K562 (cell line): ENCODE results near the gene PIP4K2A. TPM values are rescaled to one million over a fixed set of nuclear protein-coding genes. Genes with fewer than 3 reads are reported as not detected.

Experiments
- ATAC-seq: fragments of 200-7000 bp; cut with Tn5 transposase; 3 replicates; pipeline ENCODE4 v1.9.1; 2020; ENCODE audit warnings: moderate library complexity
- BruUV-seq: library from RNA; stranded (reverse); fragments of 400-500 nt; replicated peaks from 2 replicates; lab custom pipeline; 2021; lab: Mats Ljungman, UMichigan
- CTCF ChIA-PET: fragments of 300-600 bp; formaldehyde crosslinking; extraction: SDS; loops from one replicate; lab custom pipeline; 2021; ENCODE audit warnings: low intra/inter-chr PET ratio; lab: Yijun Ruan, JAX
- POLR2A ChIA-PET: fragments of 300-600, 350-650 bp; sonication (Branson Sonifier 250); formaldehyde crosslinking; extraction: SDS; loops from one replicate; lab custom pipeline; 2021; ENCODE audit warnings: antibody characterized with exemption, inconsistent platforms; lab: Yijun Ruan, JAX
- DNase-seq, 4 experiments: peaks; one replicate each; pipeline versions ENCODE4 v3.0.0 to v3.0.0-alpha.2; 2011 to 2018; ENCODE audit warnings: low spot score in 3 of 4, mixed read lengths in 3 of 4; ENCODE audit errors: extremely low read depth in 1 of 4
- FAIRE-seq: peaks from 2 replicates; lab custom pipeline; 2011; peaks lifted over from hg19 to GRCh38; lab: Jason Lieb, UNC
- H2AFZ ChIP-seq: 2 replicates; pipeline ENCODE4 v1.6.0; 2011; ENCODE audit warnings: low read depth, low read length, control low read depth, inconsistent platforms
- H3K27ac ChIP-seq: fragments of 200-600 bp; 3 replicates; pipeline ENCODE4 v1.8.0; 2011; ENCODE audit warnings: low read depth, mild to moderate bottlenecking, control low read depth, inconsistent platforms, low read length, moderate library complexity, mixed read lengths; ENCODE audit errors: extremely low read depth
- H3K27me3 ChIP-seq, 2 experiments: fragments of 300-600 bp in 1 of 2; 2 replicates in 1 of 2; 3 replicates in 1 of 2; pipeline versions ENCODE4 v1.6.0 to v1.8.0; 2011; ENCODE audit warnings: inconsistent platforms in 2 of 2, low read length in 2 of 2, mild to moderate bottlenecking in 1 of 2, mixed read lengths in 1 of 2, moderate library complexity in 1 of 2; ENCODE audit not compliant: control insufficient read depth in 2 of 2, insufficient read depth in 2 of 2
- H3K36me3 ChIP-seq: fragments of 300-600 bp; 3 replicates; pipeline ENCODE4 v1.8.0; 2011; ENCODE audit warnings: mild to moderate bottlenecking, low read length, inconsistent platforms; ENCODE audit not compliant: control insufficient read depth, insufficient read depth
- H3K4me1 ChIP-seq, 2 experiments: fragments of 200-600 bp in 1 of 2; replicated peaks in 1 of 2; 2 replicates in 1 of 2; 3 replicates in 1 of 2; pipeline versions ENCODE4 v1.5.1 to v1.8.0; 2011; ENCODE audit warnings: inconsistent platforms in 2 of 2, low read length in 2 of 2, mild to moderate bottlenecking in 1 of 2, mixed read lengths in 1 of 2, moderate library complexity in 1 of 2; ENCODE audit not compliant: control insufficient read depth in 2 of 2, insufficient read depth in 2 of 2
- H3K4me2 ChIP-seq: 2 replicates; pipeline ENCODE4 v1.6.1; 2011; ENCODE audit warnings: low read length, control low read depth, inconsistent platforms, mixed read lengths; ENCODE audit not compliant: insufficient read depth
- H3K4me3 ChIP-seq: fragments of 200-600 bp; sonication (generic), shearing (Covaris generic); 2 replicates; pipeline ENCODE4 v1.5.1; 2016; ENCODE audit warnings: control low read depth, inconsistent platforms
- H3K79me2 ChIP-seq: fragments of 200-600 bp; 3 replicates; pipeline ENCODE4 v1.8.0; 2011; ENCODE audit warnings: low read length, inconsistent platforms; ENCODE audit not compliant: control insufficient read depth, insufficient read depth
- H3K9ac ChIP-seq, 2 experiments: 2 replicates each; pipeline versions ENCODE4 v1.6.0 to v1.6.1; 2011; ENCODE audit warnings: low read depth in 2 of 2, low read length in 2 of 2, control low read depth in 1 of 2, inconsistent platforms in 1 of 2, mild to moderate bottlenecking in 1 of 2, mixed read lengths in 1 of 2; ENCODE audit not compliant: insufficient read depth in 1 of 2
- H3K9me1 ChIP-seq: one replicate; pipeline ENCODE4 v1.6.0; 2011; ENCODE audit warnings: inconsistent platforms, mild to moderate bottlenecking, low read length, moderate library complexity; ENCODE audit not compliant: control insufficient read depth, insufficient read depth
- H3K9me3 ChIP-seq: replicated peaks from 2 replicates; pipeline ENCODE4 v1.5.1; 2011; ENCODE audit warnings: low read depth, low read length, inconsistent platforms; ENCODE audit not compliant: control insufficient read depth, insufficient read depth
- H4K20me1 ChIP-seq: replicated peaks from 2 replicates; pipeline ENCODE4 v1.6.1; 2011; ENCODE audit warnings: low read length, inconsistent platforms, mixed read lengths; ENCODE audit not compliant: control insufficient read depth, insufficient read depth
- DMBX1 ChIP-seq: fragments of 250-450 bp; sonication (Bioruptor Pico); IDR thresholded peaks from 2 replicates; pipeline ENCODE4 v1.8.0; 2022; ENCODE audit warnings: inconsistent platforms, mild to moderate bottlenecking, moderate library complexity, borderline replicate concordance
- MCM5 ChIP-seq: fragments of 450-650 bp; IDR thresholded peaks from 2 replicates; pipeline ENCODE4 v1.6.1; 2016; ENCODE audit warnings: low read depth
- NFE2L1 ChIP-seq: fragments of 450-650 bp; IDR thresholded peaks from 2 replicates; pipeline ENCODE4 v1.6.1; 2016; ENCODE audit warnings: missing genetic modification characterization, low read depth, mild to moderate bottlenecking, missing compliant biosample characterization, moderate library complexity, borderline replicate concordance
- SAFB2 ChIP-seq: fragments of 200-400 bp; formaldehyde crosslinking; IDR thresholded peaks from 2 replicates; pipeline ENCODE4 v1.6.1; 2018; ENCODE audit warnings: borderline replicate concordance, low read length, low read depth, moderate library complexity; ENCODE audit not compliant: severe bottlenecking
- SMARCB1 ChIP-seq: IDR thresholded peaks from 2 replicates; pipeline ENCODE4 v1.6.1; 2011; ENCODE audit warnings: improper control_type of control experiment, low read depth; ENCODE audit not compliant: insufficient read length
- XRCC3 ChIP-seq: fragments of 450-650 bp; IDR thresholded peaks from 2 replicates; pipeline ENCODE4 v1.6.1; 2017; ENCODE audit warnings: mild to moderate bottlenecking, moderate library complexity
- WGBS: fragments of 100-300 bp; shearing (Covaris generic); methylation state at CpG from one replicate; pipeline ENCODE4 v1.1.6; 2016; ENCODE audit warnings: low coverage, mixed read lengths; ENCODE audit not compliant: insufficient coverage; ENCODE audit errors: missing lambda C conversion rate; 5-methylcytosine and 5-hydroxymethylcytosine counted together
- in situ Hi-C: fragments of 300-500 bp; cut with MboI; formaldehyde crosslinking; loops from 4 replicates; pipeline ENCODE4 v1.15.0; 2018; ENCODE audit warnings: inconsistent platforms, mixed read lengths
- intact Hi-C: fragments of 100-400 bp; cut with micrococcal nuclease; formaldehyde crosslinking; loops from 2 replicates; pipeline ENCODE4 v1.14.2; 2022
- polyA plus RNA-seq, 8 experiments: library from polyadenylated mRNA; depleted of rRNA in 4 of 8; stranded (reverse) in 5 of 8; unstranded in 3 of 8; fragments of >200 nt; fragmentation: Nextera tagmentation in 2 of 8; fragmentation: Illumina TruSeq in 1 of 8; extraction: Ambion mirVana in 2 of 8; extraction: Trizol in 1 of 8; gene quantifications; 2 replicates each; pipeline versions ENCODE4 v1.2.1 to v1.2.3, GENCODE V29; 2011 to 2014; ENCODE audit warnings: inconsistent platforms in 1 of 8, missing spikeins in 1 of 8
- total RNA-seq, 7 experiments: library from RNA; depleted of rRNA in 6 of 7; stranded (reverse); fragments of >200 nt in 6 of 7; fragmentation: Illumina TruSeq in 2 of 7; extraction: Trizol in 2 of 7; gene quantifications; 2 replicates each; pipeline versions ENCODE4 v1.2.1 to v1.2.3, GENCODE V29; 2011 to 2021; ENCODE audit warnings: low replicate concordance in 1 of 7
- TF ChIP-seq, protein P1 (sequence below): fragments of 450-650 bp; IDR thresholded peaks from one replicate; pipeline ENCODE4 v1.6.1; 2018; ENCODE audit warnings: mild to moderate bottlenecking, moderate library complexity; ENCODE audit not compliant: partially characterized antibody
- TF ChIP-seq, protein P2 (sequence below): fragments of 250-450 bp; sonication (Bioruptor Pico); IDR thresholded peaks from 2 replicates; pipeline ENCODE4 v1.4.0; 2020
- TF ChIP-seq, protein P3 (sequence below): fragments of 200-400 bp; formaldehyde crosslinking; IDR thresholded peaks from 2 replicates; pipeline ENCODE4 v1.6.1; 2017; ENCODE audit warnings: mild to moderate bottlenecking, low read depth, low read length, moderate library complexity

Gene PIP4K2A
- total and polyA plus RNA-seq, 9 of the 15 experiments (the other 6 are each of a cell fraction or from before 2014, with no cell fraction given) = 35.6 to 117 (median 71.9) TPM

DNA sequence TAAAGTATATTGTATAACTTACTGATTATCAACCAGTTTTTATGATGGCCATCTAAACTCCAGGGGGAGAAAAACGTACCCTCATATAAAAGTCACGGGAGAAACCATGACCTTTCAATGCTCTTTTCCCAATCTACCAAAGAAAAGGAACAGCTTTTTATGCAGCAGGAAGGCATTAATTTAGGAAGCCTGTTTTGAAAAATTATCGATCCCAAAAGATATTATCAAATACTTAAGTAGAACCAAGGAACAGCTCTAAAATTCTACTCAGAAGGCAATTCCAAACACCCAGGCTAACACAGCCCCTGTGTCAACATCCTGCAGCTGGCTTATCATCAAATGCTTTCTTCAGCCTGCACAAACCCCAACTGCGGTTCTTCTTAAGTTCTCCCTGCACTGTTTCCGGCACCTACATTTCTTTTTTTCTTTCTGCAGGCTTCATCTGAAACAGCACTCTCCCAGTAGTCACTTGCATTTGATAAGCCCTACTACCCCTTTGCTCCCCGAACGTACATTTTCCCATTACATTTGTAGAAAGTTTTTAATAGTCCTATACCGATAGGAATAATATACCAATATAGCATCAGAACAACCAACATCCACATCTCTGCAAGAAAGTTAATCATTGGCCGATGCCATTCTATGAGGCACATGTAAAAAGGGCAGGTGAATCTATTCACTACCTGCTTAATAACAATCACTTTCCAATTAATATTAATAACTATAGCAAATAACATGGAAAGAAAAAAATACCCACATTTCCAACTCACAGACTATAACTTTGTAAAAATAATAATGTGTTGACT lies 47.9 kb downstream of the PIP4K2A start (continued):
- TF ChIP-seq, protein P1, sequence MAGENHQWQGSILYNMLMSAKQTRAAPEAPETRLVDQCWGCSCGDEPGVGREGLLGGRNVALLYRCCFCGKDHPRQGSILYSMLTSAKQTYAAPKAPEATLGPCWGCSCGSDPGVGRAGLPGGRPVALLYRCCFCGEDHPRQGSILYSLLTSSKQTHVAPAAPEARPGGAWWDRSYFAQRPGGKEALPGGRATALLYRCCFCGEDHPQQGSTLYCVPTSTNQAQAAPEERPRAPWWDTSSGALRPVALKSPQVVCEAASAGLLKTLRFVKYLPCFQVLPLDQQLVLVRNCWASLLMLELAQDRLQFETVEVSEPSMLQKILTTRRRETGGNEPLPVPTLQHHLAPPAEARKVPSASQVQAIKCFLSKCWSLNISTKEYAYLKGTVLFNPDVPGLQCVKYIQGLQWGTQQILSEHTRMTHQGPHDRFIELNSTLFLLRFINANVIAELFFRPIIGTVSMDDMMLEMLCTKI = no peak
- TF ChIP-seq, all 486 proteins: peak for 57

DNA sequence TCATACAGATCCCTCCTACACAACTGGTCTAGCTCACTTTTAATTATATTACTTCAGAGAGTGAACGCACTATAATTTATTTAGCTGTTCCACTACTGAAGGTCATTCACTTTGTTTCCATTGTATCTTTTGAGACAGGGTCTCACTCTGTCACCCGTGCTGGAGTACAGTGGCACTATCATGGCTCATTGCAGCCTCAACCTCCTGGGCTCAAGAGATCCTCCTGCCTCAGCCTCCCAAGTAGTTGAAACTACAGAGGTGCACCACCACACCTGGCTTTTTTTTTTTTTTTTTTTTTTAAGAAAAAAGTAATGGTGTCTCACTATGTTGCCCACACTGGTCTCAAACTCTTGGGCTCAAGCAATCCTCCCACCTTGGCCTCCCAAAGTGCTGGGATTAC lies 49.0 kb downstream of the PIP4K2A start:
- BruUV-seq = no TSS peak
- intact Hi-C loops (loop anchor here (5.0 kb wide), 1 partner anchor 38 kb away; no protein-coding TSS in a partner anchor), in situ Hi-C loops (no loop called here)
- no peak for ATAC-seq
- ChIA-PET POLR2A (no interaction called here), CTCF (no interaction called here)
- no peak for DNase-seq
- Histone ChIP-seq H3K4me3 (no peak overlapping the region), H3K27me3 (no peaks in the 10 kb centered on the region), H3K9me1 (no peaks in the 10 kb centered on the region), H3K9me3 (no peaks in the 10 kb centered on the region), H3K9ac (no peak overlapping the region), H3K79me2 (peaks cover 97% of the 10 kb centered on the region), H3K4me2 (no peak overlapping the region), H3K4me1 (peaks cover 20 to 58% of the 10 kb centered on the region in 2 experiments), H2AFZ (no peak overlapping the region), H3K27ac (0 out of 3 replicates have a peak overlapping the region, but pooled peaks have one; percentile 12), H4K20me1 (peaks cover 4% of the 10 kb centered on the region; the same call in 1 of the 2 replicates), H3K36me3 (peaks cover 4% of the 10 kb centered on the region; the same call in 1 of the 3 replicates)
- WGBS = 100% methylated on average over 2 of the region's 2 CpGs
- FAIRE-seq = no peak
- no peak for TF ChIP-seq XRCC3
- no peak for TF ChIP-seq SAFB2
- no peak for TF ChIP-seq DMBX1
- TF ChIP-seq NFE2L1 (tag) = no peak
- TF ChIP-seq, protein P2, sequence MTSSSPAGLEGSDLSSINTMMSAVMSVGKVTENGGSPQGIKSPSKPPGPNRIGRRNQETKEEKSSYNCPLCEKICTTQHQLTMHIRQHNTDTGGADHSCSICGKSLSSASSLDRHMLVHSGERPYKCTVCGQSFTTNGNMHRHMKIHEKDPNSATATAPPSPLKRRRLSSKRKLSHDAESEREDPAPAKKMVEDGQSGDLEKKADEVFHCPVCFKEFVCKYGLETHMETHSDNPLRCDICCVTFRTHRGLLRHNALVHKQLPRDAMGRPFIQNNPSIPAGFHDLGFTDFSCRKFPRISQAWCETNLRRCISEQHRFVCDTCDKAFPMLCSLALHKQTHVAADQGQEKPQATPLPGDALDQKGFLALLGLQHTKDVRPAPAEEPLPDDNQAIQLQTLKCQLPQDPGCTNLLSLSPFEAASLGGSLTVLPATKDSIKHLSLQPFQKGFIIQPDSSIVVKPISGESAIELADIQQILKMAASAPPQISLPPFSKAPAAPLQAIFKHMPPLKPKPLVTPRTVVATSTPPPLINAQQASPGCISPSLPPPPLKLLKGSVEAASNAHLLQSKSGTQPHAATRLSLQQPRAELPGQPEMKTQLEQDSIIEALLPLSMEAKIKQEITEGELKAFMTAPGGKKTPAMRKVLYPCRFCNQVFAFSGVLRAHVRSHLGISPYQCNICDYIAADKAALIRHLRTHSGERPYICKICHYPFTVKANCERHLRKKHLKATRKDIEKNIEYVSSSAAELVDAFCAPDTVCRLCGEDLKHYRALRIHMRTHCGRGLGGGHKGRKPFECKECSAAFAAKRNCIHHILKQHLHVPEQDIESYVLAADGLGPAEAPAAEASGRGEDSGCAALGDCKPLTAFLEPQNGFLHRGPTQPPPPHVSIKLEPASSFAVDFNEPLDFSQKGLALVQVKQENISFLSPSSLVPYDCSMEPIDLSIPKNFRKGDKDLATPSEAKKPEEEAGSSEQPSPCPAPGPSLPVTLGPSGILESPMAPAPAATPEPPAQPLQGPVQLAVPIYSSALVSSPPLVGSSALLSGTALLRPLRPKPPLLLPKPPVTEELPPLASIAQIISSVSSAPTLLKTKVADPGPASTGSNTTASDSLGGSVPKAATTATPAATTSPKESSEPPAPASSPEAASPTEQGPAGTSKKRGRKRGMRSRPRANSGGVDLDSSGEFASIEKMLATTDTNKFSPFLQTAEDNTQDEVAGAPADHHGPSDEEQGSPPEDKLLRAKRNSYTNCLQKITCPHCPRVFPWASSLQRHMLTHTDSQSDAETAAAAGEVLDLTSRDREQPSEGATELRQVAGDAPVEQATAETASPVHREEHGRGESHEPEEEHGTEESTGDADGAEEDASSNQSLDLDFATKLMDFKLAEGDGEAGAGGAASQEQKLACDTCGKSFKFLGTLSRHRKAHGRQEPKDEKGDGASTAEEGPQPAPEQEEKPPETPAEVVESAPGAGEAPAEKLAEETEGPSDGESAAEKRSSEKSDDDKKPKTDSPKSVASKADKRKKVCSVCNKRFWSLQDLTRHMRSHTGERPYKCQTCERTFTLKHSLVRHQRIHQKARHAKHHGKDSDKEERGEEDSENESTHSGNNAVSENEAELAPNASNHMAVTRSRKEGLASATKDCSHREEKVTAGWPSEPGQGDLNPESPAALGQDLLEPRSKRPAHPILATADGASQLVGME (CRISPR knock-in tag) = no peak
- TF ChIP-seq MCM5 = no peak
- no peak for TF ChIP-seq SMARCB1
- TF ChIP-seq, protein P3, sequence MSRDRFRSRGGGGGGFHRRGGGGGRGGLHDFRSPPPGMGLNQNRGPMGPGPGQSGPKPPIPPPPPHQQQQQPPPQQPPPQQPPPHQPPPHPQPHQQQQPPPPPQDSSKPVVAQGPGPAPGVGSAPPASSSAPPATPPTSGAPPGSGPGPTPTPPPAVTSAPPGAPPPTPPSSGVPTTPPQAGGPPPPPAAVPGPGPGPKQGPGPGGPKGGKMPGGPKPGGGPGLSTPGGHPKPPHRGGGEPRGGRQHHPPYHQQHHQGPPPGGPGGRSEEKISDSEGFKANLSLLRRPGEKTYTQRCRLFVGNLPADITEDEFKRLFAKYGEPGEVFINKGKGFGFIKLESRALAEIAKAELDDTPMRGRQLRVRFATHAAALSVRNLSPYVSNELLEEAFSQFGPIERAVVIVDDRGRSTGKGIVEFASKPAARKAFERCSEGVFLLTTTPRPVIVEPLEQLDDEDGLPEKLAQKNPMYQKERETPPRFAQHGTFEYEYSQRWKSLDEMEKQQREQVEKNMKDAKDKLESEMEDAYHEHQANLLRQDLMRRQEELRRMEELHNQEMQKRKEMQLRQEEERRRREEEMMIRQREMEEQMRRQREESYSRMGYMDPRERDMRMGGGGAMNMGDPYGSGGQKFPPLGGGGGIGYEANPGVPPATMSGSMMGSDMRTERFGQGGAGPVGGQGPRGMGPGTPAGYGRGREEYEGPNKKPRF = no peak
